Measurements from ENCODE around the gene TRRAP.

TRRAP gene

DNA sequence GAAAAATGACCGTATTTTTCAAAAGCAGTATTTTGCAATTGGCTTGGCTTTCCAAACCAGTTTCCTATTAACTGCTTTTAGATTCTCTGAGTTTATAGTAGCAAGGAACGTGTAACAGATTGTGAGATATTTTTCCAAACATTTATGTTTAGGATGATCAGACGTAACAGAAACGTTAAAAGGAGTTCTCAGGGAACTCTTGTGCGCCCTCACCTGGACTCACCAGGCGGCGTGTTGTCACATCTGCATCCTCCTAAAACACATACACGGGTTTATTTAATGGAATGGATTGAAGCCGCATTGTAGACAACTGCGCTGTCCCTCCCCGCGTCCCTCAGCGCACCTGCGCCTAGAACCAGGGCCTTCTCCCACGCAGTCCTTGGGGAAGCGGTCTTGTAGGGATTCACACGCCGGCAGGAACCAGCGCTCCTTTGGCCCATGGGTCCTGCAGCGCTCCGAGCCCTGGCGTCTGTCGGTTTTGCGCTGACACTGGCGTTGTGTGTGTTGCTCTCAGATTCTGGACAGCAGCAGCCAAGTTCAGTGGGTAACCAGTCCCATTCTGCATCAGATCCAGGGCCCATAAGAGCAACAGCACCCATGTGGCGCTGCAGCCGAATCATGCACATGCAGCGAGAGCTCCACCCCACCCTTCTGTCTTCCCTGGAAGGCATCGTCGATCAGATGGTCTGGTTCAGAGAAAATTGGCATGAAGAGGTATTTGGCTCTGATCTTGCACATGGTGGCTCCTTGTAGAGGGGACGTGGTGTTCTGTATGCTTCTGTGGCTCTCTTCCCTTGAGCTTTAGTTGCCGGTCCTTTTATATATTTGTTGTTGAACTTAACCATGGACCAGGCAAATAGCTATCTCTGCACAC lies 114.9 kb downstream of the TRRAP start:
- DNase-seq, result no peak

DNA sequence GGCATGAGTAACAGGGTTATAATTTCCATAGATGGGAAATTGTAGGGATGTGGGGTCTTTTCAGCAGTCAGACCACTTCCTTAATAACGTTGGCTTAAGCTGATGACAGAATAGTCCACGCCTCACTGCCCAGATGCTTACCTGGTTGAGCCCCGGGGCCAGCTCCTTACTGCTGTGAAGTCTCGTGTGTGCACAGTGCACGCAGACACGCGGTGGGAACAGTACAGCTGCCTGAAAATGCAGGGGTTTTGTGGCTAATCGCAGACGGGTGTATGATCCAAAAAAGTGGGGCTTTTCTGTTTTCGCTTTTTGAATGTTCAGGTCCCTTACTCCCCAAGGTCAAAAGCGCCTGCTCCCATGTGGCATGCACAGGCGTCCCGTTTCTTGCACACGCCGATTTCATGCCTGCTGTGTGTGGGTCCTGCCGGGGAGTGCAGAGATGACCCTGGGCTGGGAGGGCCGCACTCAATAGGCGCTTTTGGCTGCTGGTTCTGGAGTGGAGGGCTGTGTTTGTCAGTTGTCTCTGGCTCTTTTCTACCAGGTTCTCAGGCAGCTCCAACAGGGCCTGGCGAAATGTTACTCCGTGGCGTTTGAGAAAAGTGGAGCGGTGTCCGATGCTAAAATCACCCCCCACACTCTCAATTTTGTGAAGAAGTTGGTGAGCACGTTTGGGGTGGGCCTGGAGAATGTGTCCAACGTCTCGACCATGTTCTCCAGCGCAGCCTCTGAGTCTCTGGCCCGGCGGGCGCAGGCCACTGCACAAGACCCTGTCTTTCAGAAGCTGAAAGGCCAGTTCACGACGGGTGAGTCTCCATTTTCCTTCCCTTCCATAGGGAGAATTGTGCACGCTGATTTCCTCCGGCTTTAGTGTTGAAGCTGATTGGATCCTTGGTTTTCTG lies 116.0 kb downstream of the TRRAP start:
- DNase-seq, result no peak

DNA sequence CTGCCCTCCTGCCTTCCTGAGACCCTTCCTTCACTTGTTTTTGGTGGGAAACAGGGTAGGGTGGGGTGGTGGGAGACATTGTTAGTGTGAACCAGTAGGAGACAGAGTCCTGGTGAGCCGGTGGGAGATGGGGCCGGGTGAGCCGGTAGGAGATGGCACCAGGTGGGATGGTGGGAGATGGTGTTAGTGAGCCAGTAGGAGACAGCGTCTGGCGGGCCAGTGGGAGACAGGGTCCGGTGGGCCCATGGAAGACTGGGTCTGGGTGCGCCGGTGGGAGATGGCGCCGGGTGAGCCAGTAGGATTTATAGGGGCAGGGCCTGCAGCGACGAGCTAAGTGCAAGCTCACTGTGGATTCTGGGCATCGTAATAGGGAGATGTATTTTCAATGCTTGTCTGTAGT lies 116.8 kb downstream of the TRRAP start:
- no peak for DNase-seq

DNA sequence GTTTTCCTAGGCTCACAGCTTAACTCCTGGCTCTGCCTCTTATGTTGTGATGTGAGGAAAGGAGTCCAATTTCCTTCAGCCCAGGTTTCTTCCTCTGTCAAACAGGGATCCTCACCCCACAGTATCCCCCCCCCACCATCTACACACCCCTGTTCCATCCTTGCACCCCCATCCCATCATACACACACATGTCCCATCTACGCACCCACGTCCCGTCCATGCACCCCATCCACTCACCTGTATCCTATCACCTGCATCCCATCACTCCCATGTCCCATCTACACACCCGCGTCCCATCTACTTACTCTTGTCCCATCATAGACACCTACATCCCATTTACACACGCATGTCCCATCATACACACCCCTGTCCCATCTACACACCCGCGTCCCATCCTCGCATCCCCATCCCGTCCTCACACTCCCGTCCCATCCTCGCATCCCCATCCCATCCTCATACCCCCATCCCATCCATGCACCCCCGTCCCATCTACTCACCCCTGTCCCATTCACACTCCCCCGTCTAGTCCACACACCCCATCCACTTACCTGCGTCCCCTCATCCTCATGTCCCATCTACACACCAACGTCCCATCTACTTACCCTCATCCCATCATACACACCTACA lies 117.3 kb downstream of the TRRAP start:
- DNase-seq, result no peak

DNA sequence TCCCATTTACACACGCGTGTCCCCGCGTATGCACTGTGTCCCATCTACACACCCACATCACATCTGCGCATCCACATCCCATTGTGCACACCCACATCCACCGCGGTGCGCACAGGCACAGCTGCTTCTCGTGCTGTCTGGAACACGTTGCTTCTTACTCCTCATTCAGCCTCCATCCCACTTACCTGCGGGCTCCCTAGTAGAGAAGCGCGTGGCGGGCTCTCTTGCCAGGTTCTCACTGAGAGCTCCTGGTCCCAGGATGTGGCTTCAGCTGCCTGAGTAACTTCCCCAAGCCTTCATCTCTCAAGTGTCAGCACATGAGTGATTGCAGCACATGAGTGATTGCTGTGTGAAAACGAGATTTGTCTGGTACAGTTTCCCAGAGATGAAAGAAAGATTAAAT lies 117.8 kb downstream of the TRRAP start:
- no peak for DNase-seq

DNA sequence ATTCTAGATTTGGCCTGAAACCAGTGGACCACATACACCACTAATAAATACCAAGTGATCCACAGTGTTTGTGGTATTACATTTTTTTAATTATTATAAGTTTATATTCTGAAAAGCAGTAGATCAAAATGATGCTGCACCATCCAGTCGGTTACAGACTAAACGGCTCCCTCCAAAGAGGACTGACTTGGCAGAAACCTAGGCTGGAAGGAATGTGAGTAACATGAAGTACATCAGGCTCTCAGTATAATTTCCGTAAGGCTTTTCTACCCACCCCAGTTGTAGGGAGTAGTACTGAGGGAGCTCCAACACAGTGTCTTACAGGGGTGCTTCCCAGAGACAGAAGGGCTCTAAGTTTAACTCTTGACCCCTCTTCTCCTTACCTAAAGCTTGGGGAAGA lies 119.5 kb downstream of the TRRAP start:
- DNase-seq, result no peak

DNA sequence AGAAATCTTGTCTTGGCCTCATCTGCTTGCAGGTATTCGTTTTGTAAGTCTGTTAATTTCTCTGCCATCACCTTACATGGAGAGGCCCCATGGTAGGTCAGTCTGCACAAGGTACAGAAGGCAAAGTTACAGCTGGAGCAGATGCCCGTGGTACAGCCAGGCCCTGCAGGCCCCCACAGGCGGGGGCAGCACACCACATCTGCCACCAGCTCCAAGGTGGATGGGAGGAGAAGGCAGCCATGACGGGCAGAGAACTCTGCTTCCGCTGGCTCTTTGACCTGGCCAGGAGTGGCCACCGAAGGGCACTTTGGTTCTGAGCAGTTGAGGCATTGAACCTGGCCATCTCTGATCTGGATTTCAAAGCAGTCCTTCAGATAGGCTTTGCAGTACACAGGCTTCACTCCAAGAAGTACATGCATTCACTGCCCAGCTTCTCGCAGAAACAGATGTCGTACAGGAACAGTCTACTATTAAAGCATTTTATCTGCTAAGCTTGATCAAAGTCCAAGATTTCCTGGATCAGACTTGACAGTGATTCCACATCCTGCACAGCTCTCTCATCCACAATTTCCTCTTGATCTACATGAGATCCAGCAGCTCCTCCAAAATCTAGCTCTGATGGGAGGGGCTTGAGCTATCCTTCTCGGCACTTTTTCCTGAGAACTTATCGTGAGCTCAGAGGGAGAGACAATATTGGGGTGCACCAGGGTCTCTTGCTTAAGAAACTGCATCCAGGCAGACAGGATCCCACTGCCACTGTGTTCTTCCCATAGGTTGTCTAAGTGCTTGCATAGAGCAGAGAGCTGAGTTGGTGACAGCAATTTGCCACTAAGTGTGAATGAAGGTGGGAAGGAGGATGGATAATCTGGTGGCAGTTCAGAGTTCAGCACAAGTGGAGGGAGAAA lies 120.7 kb downstream of the TRRAP start:
- DNase-seq, result no peak

DNA sequence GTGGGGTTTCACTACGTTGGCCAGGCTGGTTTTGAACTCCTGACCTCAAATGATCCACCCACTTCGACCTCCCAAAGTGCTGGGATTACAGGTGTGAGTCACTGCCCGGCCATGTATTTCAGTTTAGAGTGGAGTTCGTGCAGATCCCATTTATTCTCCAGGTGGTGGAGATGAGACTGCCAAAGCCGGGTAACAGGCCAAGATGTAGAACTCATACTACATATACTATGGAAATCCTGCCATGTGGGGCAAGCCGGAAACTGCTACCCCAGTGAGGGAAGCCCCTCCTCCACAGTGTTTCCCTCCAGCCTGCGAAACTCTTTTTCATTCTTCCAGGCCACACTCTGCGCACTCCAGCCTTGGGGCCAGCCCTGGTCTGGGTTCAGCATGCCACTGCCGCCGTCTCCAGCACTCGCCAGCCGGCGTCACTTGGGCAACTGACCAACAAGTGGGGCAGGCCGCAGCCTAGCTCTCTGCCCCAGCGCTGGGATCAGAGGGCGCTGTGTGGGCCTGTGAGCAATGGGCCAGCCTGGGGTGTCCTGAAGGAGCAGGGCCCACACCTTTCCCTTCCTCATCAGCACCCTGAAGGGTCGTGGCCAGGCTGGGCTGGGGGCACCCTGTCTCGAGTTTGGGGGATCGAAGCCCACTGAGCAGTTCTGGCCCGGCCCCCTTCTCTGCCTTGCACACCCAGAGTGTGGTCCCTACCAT lies 122.0 kb downstream of the TRRAP start:
- no peak for DNase-seq

DNA sequence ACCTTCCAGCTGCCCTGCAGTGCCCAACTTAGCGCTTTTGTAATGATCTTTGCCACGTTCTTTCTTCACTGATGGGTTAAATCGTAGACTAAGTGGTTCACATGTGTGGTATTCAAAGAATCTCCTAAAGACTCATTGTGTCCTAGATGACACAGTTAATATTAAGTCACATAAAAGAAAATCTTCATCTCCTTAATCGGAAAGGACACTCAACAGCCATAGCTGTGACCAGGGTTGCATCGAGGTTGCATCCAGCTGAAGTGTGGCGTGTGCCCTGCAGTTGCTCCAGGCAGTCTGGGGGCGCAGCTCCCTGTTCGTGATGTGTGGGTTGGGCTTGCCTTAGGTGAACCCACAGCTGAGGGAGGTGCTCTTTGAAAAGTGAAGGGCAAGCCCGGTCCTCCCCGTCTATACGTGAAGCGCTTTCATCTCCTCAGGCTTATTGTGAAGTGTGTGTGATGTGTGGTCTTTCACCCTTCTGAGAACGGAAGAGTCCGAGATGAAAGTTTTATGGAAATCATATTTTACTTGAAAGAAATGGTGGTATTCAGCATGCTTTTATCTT lies 122.7 kb downstream of the TRRAP start:
- no peak for DNase-seq

DNA sequence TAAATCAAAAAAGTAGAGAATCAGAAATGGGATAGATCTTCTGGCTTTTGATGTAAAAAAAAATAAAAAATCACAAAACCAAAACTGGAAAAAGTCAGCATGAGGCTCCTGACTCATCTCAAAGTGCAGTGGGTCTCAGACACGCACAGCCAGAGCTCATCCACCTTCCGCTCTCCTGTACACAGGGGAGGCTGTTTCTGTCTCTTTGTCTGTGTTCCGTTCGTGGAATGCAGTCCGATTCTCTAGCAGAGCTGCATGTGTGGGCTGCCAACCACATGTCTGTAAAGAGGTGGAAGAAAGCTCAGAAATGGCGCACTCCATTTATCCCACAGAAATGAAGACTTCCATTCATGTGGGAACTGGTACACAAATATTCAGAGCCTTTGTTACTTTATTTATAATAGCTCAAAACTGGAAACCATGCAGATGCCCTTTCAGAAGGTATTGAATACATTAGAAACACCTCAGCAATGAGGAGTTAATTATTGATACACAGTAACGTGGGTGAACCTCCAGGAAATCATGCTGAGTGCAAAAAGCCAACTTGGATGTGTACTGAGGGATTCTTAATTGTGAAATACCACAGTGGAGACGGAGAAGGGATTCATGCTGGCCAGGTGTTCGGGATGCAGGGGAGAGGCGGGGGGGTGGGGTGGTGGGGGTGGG lies 123.3 kb downstream of the TRRAP start:
- DNase-seq, result no peak

DNA sequence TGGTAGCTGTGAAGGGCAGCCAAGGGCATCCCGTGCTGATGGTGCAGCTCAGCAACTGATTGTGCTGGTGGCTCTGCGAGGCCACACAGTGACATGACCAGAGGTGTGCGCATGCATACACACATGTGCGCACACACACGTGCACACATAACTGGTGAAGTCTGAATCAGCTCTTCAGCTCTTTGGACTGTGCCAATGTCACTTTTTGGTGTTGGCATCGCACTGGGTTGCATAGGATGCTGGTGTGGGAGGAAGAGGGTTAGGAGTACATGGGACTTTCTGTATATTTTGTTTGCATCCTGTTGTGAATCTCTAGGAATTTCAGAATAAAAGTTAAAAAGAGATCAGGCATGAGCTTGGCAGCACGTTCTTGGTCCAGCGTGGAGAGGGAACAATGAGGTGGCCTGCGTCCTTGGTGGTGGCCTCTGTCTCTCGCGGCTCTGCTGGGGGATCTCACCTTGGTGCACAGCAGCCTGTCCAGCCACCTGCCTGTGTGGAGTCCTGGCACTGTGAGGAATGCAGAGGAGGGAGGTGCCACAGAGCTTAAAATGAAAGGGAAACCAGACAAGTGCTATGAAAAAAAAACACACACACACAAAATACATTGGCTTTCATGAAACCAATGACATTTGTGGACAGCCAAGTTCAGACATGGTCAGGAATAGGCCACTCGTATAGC lies 124.0 kb downstream of the TRRAP start:
- no peak for DNase-seq

DNA sequence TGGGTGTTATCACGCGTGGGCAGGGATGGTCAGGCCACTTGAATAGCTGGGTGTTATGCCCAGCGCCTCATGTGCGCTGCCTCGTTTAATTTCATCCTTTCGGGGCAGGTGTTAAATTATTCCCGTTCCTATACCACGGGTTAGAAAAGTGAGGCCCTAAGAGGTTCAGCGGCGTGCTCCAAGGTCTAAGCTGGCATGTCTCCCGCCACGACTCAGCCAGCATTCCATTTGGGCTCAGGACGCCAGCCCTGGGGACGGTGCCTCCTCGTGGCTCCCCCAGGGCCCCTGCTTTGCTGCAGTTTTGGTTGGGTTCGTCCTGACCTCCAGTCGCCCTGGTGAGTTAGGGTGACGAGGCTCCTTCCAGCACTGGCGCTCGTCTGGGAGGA lies 124.5 kb downstream of the TRRAP start:
- no peak for DNase-seq

DNA sequence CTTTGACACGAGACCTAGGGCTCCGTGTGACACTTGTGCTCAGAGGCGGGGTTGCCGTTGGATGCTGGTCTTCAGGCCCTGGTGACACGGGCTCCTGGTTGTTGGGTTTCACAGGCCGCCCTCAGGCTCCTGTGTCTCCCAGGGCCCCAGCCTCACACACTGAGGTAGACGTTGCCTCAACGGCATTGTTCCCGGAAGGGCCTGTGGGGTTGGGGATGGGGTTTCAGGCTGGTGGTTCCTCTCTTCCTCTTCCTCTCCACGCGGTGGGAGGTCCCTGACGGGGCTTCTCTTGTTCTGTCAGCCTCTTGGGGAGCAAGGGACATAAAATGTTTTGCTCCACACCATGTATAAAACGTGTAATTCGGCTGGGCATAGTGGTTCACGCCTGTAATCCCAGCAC lies 125.1 kb downstream of the TRRAP start:
- DNase-seq, result no peak

DNA sequence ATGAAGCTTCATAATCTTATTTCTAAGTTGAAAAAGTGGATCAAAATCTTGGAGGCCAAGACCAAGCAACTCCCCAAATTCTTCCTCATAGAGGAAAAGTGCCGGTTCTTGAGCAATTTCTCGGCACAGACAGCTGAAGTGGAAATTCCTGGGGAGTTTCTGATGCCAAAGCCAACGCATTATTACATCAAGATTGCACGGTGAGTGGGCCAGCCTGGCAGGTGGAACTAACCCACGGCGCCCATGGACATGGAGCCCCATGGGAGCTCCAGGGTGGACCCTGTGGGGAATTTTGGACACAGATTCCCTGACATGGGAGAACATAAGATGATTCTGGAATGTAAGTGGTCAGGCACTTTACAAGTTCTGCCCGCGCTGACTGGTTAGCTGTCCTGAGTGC lies 125.9 kb downstream of the TRRAP start:
- DNase-seq, result no peak

DNA sequence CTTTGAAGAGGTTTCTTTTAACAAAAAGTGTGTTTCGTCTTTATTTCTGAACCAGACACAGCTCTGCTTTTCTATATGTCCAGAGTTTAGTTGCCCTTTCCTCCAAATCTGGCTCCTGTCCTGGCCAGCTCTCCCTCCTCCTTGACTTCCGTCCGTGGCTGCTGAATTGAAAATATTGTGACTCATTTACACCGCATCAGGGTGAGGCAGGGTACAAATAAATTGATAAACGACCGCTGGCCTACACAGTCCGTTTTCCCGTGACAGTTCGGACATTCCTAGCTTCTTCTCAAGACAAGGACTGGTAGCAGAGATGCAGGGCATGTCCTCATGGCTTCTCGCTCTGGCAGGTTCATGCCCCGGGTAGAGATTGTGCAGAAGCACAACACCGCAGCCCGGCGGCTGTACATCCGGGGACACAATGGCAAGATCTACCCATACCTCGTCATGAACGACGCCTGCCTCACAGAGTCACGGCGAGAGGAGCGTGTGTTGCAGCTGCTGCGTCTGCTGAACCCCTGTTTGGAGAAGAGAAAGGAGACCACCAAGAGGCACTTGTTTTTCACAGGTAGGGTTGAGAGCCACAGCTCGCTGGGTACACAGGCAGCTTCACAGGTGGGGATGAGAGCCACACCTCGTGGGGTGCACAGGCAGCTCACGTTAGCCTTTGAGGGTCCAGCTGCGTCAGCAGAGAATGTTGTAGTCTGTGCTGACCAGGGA lies 126.6 kb downstream of the TRRAP start:
- DNase-seq, result no peak

DNA sequence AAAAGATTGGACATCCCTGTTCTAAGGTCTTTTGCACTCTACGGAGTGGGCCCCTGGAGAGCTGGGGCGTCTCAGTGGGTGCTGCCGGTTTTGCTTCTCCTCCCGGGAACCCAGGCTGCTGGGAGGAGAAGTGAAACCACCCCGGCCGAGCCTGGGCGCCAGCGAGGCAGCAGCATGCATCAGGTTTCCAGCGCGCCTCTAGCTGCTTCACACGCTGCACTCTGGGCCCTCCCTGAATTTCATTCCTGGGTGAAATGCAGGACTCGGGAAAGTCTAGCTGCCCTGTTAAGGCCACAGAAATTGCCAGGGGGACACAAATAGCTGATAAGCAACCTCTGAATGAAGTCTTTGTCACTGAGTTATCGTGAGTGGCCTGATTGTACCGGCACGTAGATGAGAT lies 127.4 kb downstream of the TRRAP start:
- DNase-seq, result no peak

DNA sequence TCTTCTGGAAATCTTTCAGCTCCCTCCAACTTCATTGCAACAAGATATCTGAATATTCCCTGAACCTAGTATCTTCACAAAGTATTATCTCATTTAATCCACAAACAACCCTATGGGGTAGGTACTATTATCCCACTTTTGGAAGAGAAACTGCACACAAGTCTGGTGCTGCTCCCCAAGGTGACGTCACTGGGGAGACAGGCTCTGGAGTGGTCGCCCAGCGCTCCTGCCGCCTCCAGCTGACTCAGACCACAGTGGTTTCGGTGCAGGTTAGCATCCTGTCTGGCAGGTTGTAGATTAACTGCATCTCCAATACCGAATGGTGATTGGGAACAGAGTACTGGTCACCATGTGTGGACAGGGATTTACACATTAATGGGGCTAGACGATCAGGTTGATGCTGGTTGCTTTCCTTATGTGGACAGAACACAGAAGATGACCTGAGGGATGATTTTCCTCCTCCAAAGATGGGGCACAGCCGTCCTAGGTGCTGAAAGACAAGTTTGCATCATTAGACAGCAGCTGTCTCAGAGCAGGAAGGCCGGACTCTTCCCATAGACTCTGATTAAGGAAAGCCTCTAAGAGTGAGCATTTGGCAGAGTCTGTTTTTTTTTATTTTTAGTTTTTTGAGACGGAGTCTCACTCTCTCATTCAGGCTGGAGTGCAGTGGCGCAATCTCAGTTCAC lies 128.6 kb downstream of the TRRAP start:
- DNase-seq, result no peak

DNA sequence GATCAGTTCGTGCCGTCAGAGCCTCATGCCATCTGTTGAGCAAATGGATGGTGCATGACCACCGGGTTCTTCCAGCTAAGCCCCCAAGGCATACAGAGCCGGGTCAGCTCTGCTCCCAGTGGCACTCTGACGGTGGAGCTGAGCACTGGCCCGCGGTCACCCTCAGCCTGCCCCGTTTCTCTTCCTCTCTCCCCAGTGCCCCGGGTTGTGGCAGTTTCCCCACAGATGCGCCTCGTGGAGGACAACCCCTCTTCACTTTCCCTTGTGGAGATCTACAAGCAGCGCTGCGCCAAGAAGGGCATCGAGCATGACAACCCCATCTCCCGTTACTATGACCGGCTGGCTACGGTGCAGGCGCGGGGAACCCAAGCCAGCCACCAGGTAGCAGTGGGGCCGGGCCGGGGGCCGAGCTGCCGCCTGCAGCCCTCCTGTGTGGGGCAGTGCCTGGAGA lies 129.9 kb downstream of the TRRAP start:
- no peak for DNase-seq
